H1 (cell line): Measurements from ENCODE around the gene FAM234A. TPM values are rescaled to one million over a fixed set of nuclear protein-coding genes. Genes with fewer than 3 reads are reported as not detected.

Experiments used
- CTCF ChIA-PET: fragments of 300-600 bp; sonication (Branson Sonifier 250); formaldehyde crosslinking; loops from one replicate; lab custom pipeline; 2021; ENCODE audit not compliant: partially characterized antibody; lab: Charles Lee
- POLR2A ChIA-PET: fragments of 300-600 bp; sonication (Branson Sonifier 250); formaldehyde crosslinking; loops from one replicate; lab custom pipeline; 2021; ENCODE audit warnings: inconsistent platforms; ENCODE audit not compliant: partially characterized antibody; lab: Charles Lee
- DNase-seq, 2 experiments: peaks; one replicate each; pipeline versions ENCODE4 v3.0.0 to v3.0.0-alpha.2; 2010 to 2022; ENCODE audit warnings: low spot score in 2 of 2, low read depth in 1 of 2, mixed read lengths in 1 of 2
- FAIRE-seq: peaks from 2 replicates; lab custom pipeline; 2011; peaks lifted over from hg19 to GRCh38; lab: Jason Lieb, UNC
- H2AFZ ChIP-seq: 2 replicates; pipeline ENCODE4 v1.8.1; 2012; ENCODE audit warnings: low read length, inconsistent platforms
- H2AK5ac ChIP-seq: 2 replicates; pipeline ENCODE4 v1.6.1; 2013; ENCODE audit warnings: low read depth, low read length
- H2BK120ac ChIP-seq: replicated peaks from 2 replicates; pipeline ENCODE3; 2013; ENCODE audit warnings: low read depth, low read length, inconsistent platforms
- H2BK12ac ChIP-seq: 2 replicates; pipeline ENCODE4 v1.6.1; 2013; ENCODE audit warnings: low read depth, low read length
- H2BK15ac ChIP-seq: 2 replicates; pipeline ENCODE4 v1.6.1; 2013; ENCODE audit warnings: low read length
- H2BK20ac ChIP-seq: 2 replicates; pipeline ENCODE4 v1.6.1; 2013; ENCODE audit warnings: low read length
- H2BK5ac ChIP-seq: 2 replicates; pipeline ENCODE4 v1.6.1; 2013; ENCODE audit warnings: low read depth, low read length
- H3K14ac ChIP-seq: 2 replicates; pipeline ENCODE4 v1.6.1; 2013; ENCODE audit warnings: inconsistent platforms; ENCODE audit not compliant: insufficient read length
- H3K18ac ChIP-seq: 2 replicates; pipeline ENCODE4 v1.6.1; 2013; ENCODE audit warnings: low read length; ENCODE audit errors: extremely low read depth
- H3K23ac ChIP-seq: 2 replicates; pipeline ENCODE4 v1.6.1; 2013; ENCODE audit warnings: inconsistent platforms; ENCODE audit not compliant: insufficient read length
- H3K23me2 ChIP-seq: 2 replicates; pipeline ENCODE4 v1.6.1; 2013; ENCODE audit warnings: low read depth, low read length
- H3K27ac ChIP-seq: 2 replicates; pipeline ENCODE4 v1.6.1; 2011; ENCODE audit warnings: low read depth, low read length, inconsistent platforms
- H3K27me3 ChIP-seq, 4 experiments: replicated peaks in 1 of 4; 1 replicate in 1 of 4; 2 replicates in 3 of 4; pipeline versions ENCODE4 v1.6.1 to v1.8.1; 2011 to 2013; ENCODE audit warnings: low read length in 3 of 4, mild to moderate bottlenecking in 3 of 4, inconsistent platforms in 2 of 4, mixed read lengths in 2 of 4, moderate library complexity in 1 of 4; ENCODE audit not compliant: control insufficient read depth in 3 of 4, insufficient read depth in 3 of 4; ENCODE audit errors: extremely low read depth in 1 of 4
- H3K36me3 ChIP-seq, 4 experiments: 2 replicates each; pipeline versions ENCODE4 v1.6.1 to v1.8.1; 2011 to 2013; ENCODE audit warnings: mild to moderate bottlenecking in 4 of 4, low read length in 3 of 4, moderate library complexity in 2 of 4, control low read depth in 1 of 4, inconsistent platforms in 1 of 4; ENCODE audit not compliant: insufficient read depth in 4 of 4, control insufficient read depth in 2 of 4
- H3K4ac ChIP-seq: replicated peaks from 2 replicates; pipeline ENCODE3; 2013; ENCODE audit warnings: low read length, low read depth, mixed read lengths, inconsistent platforms; ENCODE audit not compliant: insufficient read length
- H3K4me1 ChIP-seq, 4 experiments: replicated peaks in 1 of 4; 1 replicate in 1 of 4; 2 replicates in 3 of 4; pipeline versions ENCODE4 v1.6.1 to v1.8.1; 2011 to 2013; ENCODE audit warnings: low read length in 3 of 4, inconsistent platforms in 2 of 4, mixed read lengths in 1 of 4; ENCODE audit not compliant: insufficient read depth in 4 of 4, control insufficient read depth in 3 of 4
- H3K4me2 ChIP-seq, 2 experiments: 2 replicates each; pipeline versions ENCODE4 v1.6.1 to v1.8.1; 2011 to 2013; ENCODE audit warnings: low read depth in 2 of 2, low read length in 2 of 2, control low read depth in 1 of 2, inconsistent platforms in 1 of 2, mild to moderate bottlenecking in 1 of 2; ENCODE audit not compliant: insufficient read depth in 1 of 2
- H3K4me3 ChIP-seq, 4 experiments: fragments of 200-600, 300-600 bp in 1 of 4; sonication (generic), shearing (Covaris generic), sonication (Bioruptor Twin) in 1 of 4; 2 replicates each; pipeline versions ENCODE4 v1.5.1 to v1.8.1; 2011 to 2016; ENCODE audit warnings: low read length in 4 of 4, low read depth in 3 of 4, control low read depth in 2 of 4, inconsistent platforms in 2 of 4, mild to moderate bottlenecking in 2 of 4, mixed read lengths in 1 of 4, moderate library complexity in 1 of 4; ENCODE audit not compliant: insufficient read depth in 2 of 4; ENCODE audit errors: extremely low read depth in 1 of 4
- H3K56ac ChIP-seq: replicated peaks from 2 replicates; pipeline ENCODE3; 2013; ENCODE audit warnings: low read depth, mild to moderate bottlenecking, mixed read lengths, low read length, inconsistent platforms; ENCODE audit not compliant: insufficient read length
- H3K79me1 ChIP-seq: 2 replicates; pipeline ENCODE4 v1.6.1; 2013; ENCODE audit warnings: low read depth, low read length, control low read depth
- H3K79me2 ChIP-seq, 2 experiments: 2 replicates each; pipeline versions ENCODE4 v1.6.1 to v1.8.1; 2012 to 2013; ENCODE audit warnings: low read length in 2 of 2, mild to moderate bottlenecking in 2 of 2, inconsistent platforms in 1 of 2; ENCODE audit not compliant: insufficient read depth in 2 of 2, control insufficient read depth in 1 of 2
- H3K9ac ChIP-seq, 4 experiments: replicated peaks in 1 of 4; 1 replicate in 1 of 4; 2 replicates in 3 of 4; pipeline versions ENCODE4 v1.6.1 to v1.8.1; 2011 to 2013; ENCODE audit warnings: low read depth in 3 of 4, low read length in 3 of 4, control low read depth in 2 of 4, mild to moderate bottlenecking in 2 of 4, moderate library complexity in 2 of 4, inconsistent platforms in 1 of 4; ENCODE audit errors: extremely low read depth in 1 of 4
- H3K9me3 ChIP-seq, 2 experiments: 2 replicates each; pipeline versions ENCODE4 v1.6.1 to v1.8.1; 2012 to 2013; ENCODE audit warnings: mild to moderate bottlenecking in 2 of 2, moderate library complexity in 2 of 2, control low read depth in 1 of 2, inconsistent platforms in 1 of 2, low read depth in 1 of 2, low read length in 1 of 2, mixed read lengths in 1 of 2; ENCODE audit not compliant: insufficient read depth in 2 of 2
- H4K20me1 ChIP-seq, 2 experiments: replicated peaks in 1 of 2; 2 replicates each; pipeline versions ENCODE3 to v1.8.1; 2011 to 2013; ENCODE audit warnings: inconsistent platforms in 2 of 2, low read length in 2 of 2, mild to moderate bottlenecking in 1 of 2; ENCODE audit not compliant: insufficient read depth in 2 of 2, control insufficient read depth in 1 of 2
- H4K5ac ChIP-seq: 2 replicates; pipeline ENCODE4 v1.6.1; 2013; ENCODE audit warnings: low read length, low read depth, mixed read lengths, inconsistent platforms; ENCODE audit not compliant: insufficient read length
- H4K8ac ChIP-seq: 2 replicates; pipeline ENCODE4 v1.8.0; 2013; ENCODE audit warnings: mild to moderate bottlenecking, moderate library complexity, low read length, inconsistent platforms; ENCODE audit not compliant: insufficient read depth; ENCODE audit errors: extremely low read depth
- H4K91ac ChIP-seq: replicated peaks from 2 replicates; pipeline ENCODE3; 2013; ENCODE audit warnings: low read length, mixed read lengths, inconsistent platforms; ENCODE audit not compliant: insufficient read length
- BACH1 ChIP-seq: IDR thresholded peaks from 2 replicates; pipeline ENCODE4 v1.6.1; 2012; ENCODE audit warnings: low read length, improper control_type of control experiment
- BRCA1 ChIP-seq: IDR thresholded peaks from 2 replicates; pipeline ENCODE4 v1.6.1; 2012; ENCODE audit warnings: low read depth, low read length, improper control_type of control experiment
- HDAC6 ChIP-seq: IDR thresholded peaks from one replicate; pipeline ENCODE4 v1.7.1; 2012; ENCODE audit warnings: low read depth, mild to moderate bottlenecking, inconsistent platforms, low read length, moderate library complexity
- POLR2A ChIP-seq, 2 experiments: IDR thresholded peaks; 1 replicate in 1 of 2; 2 replicates in 1 of 2; pipeline ENCODE4 v1.6.1; 2011; ENCODE audit warnings: low read depth in 2 of 2, low read length in 2 of 2, mild to moderate bottlenecking in 2 of 2; ENCODE audit errors: control extremely low read depth in 1 of 2
- RBBP5 ChIP-seq: IDR thresholded peaks from 2 replicates; pipeline ENCODE4 v1.7.1; 2012; ENCODE audit warnings: low read depth, mild to moderate bottlenecking, inconsistent platforms, low read length, moderate library complexity, borderline replicate concordance
- RFX5 ChIP-seq: IDR thresholded peaks from 2 replicates; pipeline ENCODE4 v1.6.1; 2011; ENCODE audit warnings: low read depth, low read length, improper control_type of control experiment, borderline replicate concordance
- SP1 ChIP-seq: IDR thresholded peaks from 2 replicates; pipeline ENCODE4 v1.6.1; 2011; ENCODE audit warnings: low read depth, low read length
- TBP ChIP-seq: IDR thresholded peaks from 2 replicates; pipeline ENCODE4 v1.6.1; 2011; ENCODE audit warnings: low read depth, low read length, improper control_type of control experiment
- YY1 ChIP-seq: IDR thresholded peaks from 2 replicates; pipeline ENCODE4 v1.6.1; 2011; ENCODE audit warnings: low read depth, mild to moderate bottlenecking, low read length
- WGBS, 2 experiments: shearing (Covaris generic) in 1 of 2; methylation state at CpG; one replicate each; pipeline versions ENCODE4 v1.1.6 to v1.1.7; 2013 to 2015; ENCODE audit warnings: low lambda C conversion rate in 2 of 2, mixed read lengths in 2 of 2, inconsistent platforms in 1 of 2, low coverage in 1 of 2, missing lambda C conversion rate in 1 of 2; ENCODE audit not compliant: insufficient replicate concordance in 2 of 2, insufficient coverage in 1 of 2, insufficient read length in 1 of 2; ENCODE audit errors: extremely low coverage in 1 of 2, missing lambda C conversion rate in 1 of 2; 5-methylcytosine and 5-hydroxymethylcytosine counted together
- polyA plus RNA-seq, 7 experiments: library from polyadenylated mRNA; depleted of rRNA in 3 of 7; stranded (reverse) in 5 of 7; unstranded in 2 of 7; fragments of >200 nt in 5 of 7; fragments of 200-250 nt in 2 of 7; gene quantifications; 1 replicate in 5 of 7; 2 replicates in 1 of 7; 4 replicates in 1 of 7; pipeline versions ENCODE4 v1.2.1 to v1.2.3, GENCODE V29; 2011 to 2013; ENCODE audit warnings: missing spikeins in 2 of 7, mixed read lengths in 2 of 7
- total RNA-seq: library from RNA; stranded (reverse); fragmentation: NEBNext Ultra II Directional; extraction: Animal tissue kit (Norgen Biotek cat#: 25700); gene quantifications from 2 replicates; pipeline ENCODE4 v1.2.1, GENCODE V29; 2021
- TF ChIP-seq, protein P1 (sequence below): IDR thresholded peaks from 2 replicates; pipeline ENCODE4 v1.6.1; 2012; ENCODE audit warnings: low read length, inconsistent platforms
- TF ChIP-seq, protein P2 (sequence below): IDR thresholded peaks from 2 replicates; pipeline ENCODE4 v1.6.1; 2011; ENCODE audit warnings: low read length, improper control_type of control experiment

The FAM234A gene
- total and polyA plus RNA-seq, 2 of the 8 experiments (the other 6 are each of a cell fraction or from before 2014, with no cell fraction given), result 80.6 to 104 TPM

GRCh38 chr16:269061-269796, 34.6 kb downstream of the FAM234A start:
- no peak for DNase-seq
- Histone ChIP-seq H2BK20ac (no peak overlapping the region), H3K79me1 (no peaks in the 10 kb centered on the region), H2AFZ (no peak overlapping the region), H4K5ac (no peak overlapping the region), H4K8ac (no peak overlapping the region), H4K20me1 (peaks cover 0 to 9% of the 10 kb centered on the region in 2 experiments), H3K27me3 (peaks cover 0 to 3% (median 2%) of the 10 kb centered on the region in 4 experiments; a peak in 4 of 7 replicates), H3K56ac (no peak overlapping the region), H3K9me3 (no peaks in the 10 kb centered on the region), H3K9ac (no peak overlapping the region), H3K4me1 (no peaks in the 10 kb centered on the region; a peak in 1 of 7 replicates), H3K23ac (no peak overlapping the region), H3K36me3 (no peaks in the 10 kb centered on the region), H4K91ac (no peak overlapping the region), H3K4me3 (no peak overlapping the region), H2AK5ac (no peak overlapping the region), H3K27ac (no peak overlapping the region), H3K79me2 (no peaks in the 10 kb centered on the region), H3K4me2 (no peak overlapping the region), H3K4ac (no peak overlapping the region), H3K14ac (no peak overlapping the region), H2BK120ac (no peak overlapping the region), H2BK12ac (no peak overlapping the region), H2BK5ac (no peak overlapping the region), H3K18ac (no peak overlapping the region), H2BK15ac (no peak overlapping the region), H3K23me2 (peaks cover 4% of the 10 kb centered on the region; the same call in 1 of the 2 replicates)
- no peak for FAIRE-seq
- ChIA-PET CTCF (interaction anchor here (0.6 to 2.0 kb wide), 4 partner anchors 29 to 93 kb away, joined by 3 to 10 read pairs (median 4); no protein-coding TSS in a partner anchor), POLR2A (interaction anchor here (0.6 to 2.5 kb wide), 9 partner anchors 8 to 137 kb away, joined by 3 to 13 read pairs (median 4); partner anchors contain the start of gene PDIA2)
- WGBS, 2 experiments, result 97% methylated on average over 22 of the region's 24 CpGs; no CpG with 5 or more reads in 1 of the 2 experiments
- TF ChIP-seq BRCA1 (no peak), BACH1 (no peak), TBP (no peak), SP1 (no peak), HDAC6 (no peak), YY1 (no peak), RBBP5 (no peak), RFX5 (no peak), POLR2A (IDR thresholded peaks at IDR 0.05; ENCODE audit: control extremely low read depth in 1 of 2, low read depth in 2 of 2, low read length in 2 of 2) (no peak)
- TF ChIP-seq, protein P1, sequence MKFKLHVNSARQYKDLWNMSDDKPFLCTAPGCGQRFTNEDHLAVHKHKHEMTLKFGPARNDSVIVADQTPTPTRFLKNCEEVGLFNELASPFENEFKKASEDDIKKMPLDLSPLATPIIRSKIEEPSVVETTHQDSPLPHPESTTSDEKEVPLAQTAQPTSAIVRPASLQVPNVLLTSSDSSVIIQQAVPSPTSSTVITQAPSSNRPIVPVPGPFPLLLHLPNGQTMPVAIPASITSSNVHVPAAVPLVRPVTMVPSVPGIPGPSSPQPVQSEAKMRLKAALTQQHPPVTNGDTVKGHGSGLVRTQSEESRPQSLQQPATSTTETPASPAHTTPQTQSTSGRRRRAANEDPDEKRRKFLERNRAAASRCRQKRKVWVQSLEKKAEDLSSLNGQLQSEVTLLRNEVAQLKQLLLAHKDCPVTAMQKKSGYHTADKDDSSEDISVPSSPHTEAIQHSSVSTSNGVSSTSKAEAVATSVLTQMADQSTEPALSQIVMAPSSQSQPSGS, result no peak
- TF ChIP-seq, protein P2, sequence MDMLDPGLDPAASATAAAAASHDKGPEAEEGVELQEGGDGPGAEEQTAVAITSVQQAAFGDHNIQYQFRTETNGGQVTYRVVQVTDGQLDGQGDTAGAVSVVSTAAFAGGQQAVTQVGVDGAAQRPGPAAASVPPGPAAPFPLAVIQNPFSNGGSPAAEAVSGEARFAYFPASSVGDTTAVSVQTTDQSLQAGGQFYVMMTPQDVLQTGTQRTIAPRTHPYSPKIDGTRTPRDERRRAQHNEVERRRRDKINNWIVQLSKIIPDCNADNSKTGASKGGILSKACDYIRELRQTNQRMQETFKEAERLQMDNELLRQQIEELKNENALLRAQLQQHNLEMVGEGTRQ, result no peak
